8988T (cell line): ENCODE results near the gene CNRIP1.

Experiments used
- DNase-seq: peaks from one replicate; pipeline ENCODE4 v3.0.0; 2011

The CNRIP1 gene

GRCh38 chr2:68250196-68250595 lies 69.6 kb downstream of the CNRIP1 start:
- no peak for DNase-seq

DNA sequence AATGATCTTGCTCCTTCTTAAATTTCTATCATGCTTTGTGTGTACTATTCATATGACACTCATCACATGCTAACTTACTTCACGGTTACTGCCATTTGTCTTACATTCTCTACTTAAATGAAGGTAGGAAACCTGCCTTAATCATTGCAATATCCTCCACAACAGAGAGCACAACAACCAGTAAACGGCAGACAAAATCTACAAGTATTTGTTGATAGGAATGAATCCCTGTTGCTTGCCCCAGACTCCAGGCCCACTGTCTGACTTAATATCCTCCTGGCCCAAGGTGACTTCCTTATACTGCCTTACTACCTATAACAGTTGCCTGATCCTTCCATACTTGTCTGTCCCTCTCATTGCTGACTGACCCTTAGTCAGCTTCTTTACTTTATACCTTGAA lies 70.9 kb downstream of the CNRIP1 start:
- DNase-seq, result no peak

DNA sequence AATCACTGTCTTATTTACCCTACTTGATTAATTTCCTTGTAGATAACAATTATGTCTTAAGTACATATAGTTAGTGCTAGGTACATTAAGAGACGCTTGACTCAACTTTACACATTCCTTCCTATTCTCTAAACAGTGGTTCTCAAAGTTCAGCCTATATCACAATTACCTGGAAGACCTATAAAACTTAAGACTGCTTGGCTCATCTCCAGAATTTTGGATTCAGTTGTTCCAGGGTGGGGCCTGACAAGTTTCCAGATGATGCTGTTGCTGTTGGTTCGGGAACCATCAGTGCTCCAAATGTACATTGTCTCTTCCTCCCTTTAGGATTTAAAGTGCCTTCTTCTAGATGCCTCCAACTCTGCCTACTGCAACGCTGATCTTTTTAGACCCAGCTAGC lies 71.4 kb downstream of the CNRIP1 start:
- DNase-seq, result no peak

GRCh38 chr2:68246396-68246795 lies 73.4 kb downstream of the CNRIP1 start:
- no peak for DNase-seq

DNA sequence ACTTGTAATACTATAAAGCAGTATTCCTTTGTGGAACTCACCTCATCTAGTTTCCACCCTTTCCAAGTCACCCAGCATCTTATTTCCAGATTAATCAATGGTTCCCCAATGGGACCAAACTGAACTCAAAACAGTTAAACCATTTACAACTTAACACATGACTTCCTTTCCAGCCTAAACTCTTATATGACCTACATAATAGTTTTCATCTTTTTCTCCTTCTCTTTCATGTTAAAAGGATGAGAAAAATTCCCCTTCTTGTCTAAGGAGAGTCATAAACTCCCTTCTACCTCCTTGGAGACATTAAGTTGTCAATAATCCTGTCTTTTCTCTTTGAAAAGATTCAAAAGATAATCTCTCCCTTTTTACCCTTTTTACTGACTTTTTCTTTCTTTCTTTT lies 74.1 kb downstream of the CNRIP1 start:
- DNase-seq, result no peak

DNA sequence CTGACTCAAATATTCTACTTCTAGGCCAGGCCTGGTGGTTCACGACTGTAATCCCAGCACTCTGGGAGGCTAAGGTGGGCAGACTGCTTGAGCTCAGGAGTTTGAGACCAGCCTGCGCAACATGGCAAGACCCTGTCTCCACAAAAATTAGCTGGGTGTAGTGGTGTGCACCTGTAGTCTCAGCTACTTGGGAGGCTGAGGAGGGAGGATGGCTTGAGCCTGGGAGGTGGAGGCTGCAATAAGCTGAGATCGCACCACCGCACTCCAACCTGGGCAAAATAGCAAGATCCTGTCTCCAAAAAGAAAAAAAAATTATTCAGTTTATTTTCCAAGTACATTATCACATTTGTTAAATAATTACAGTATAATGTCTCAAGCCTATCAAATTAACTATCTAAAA lies 74.7 kb downstream of the CNRIP1 start:
- no peak for DNase-seq

DNA sequence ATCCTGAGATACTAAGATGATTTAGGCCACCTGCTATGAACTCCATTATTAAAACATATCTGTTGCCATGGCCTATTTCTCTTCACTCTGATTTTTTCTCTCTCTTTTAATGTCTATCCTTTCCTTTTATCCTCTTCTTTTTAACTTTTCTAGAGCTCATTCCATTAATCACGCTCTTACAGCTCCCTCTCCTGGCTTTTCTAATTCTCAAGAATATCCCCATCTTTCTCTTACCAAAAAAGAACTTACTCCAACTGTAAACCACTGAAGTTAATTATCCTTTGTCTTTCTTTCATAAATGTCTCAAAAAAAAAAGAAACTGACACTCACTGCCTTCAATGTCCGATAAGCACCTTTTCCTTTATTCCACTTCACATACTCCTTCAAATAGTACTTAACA lies 75.3 kb downstream of the CNRIP1 start:
- no peak for DNase-seq
